Ishikawa (cell line): ENCODE results near the gene KLHDC7A.

Source experiments
- CEBPB ChIP-seq: IDR thresholded peaks from 2 replicates; pipeline ENCODE4 v1.6.1; 2012
- CREB1 ChIP-seq: IDR thresholded peaks from 2 replicates; pipeline ENCODE4 v1.6.1; 2012; ENCODE audit warnings: low read depth
- EGR1 ChIP-seq: IDR thresholded peaks from 2 replicates; pipeline ENCODE4 v1.6.1; 2012
- EP300 ChIP-seq: IDR thresholded peaks from 2 replicates; pipeline ENCODE4 v1.6.1; 2012; ENCODE audit warnings: borderline replicate concordance
- FOXM1 ChIP-seq: IDR thresholded peaks from 2 replicates; pipeline ENCODE4 v1.6.1; 2012; ENCODE audit warnings: low read depth, borderline replicate concordance
- MAX ChIP-seq: IDR thresholded peaks from 2 replicates; pipeline ENCODE4 v1.6.1; 2012
- NFIC ChIP-seq: IDR thresholded peaks from 2 replicates; pipeline ENCODE4 v1.6.1; 2012
- RAD21 ChIP-seq: IDR thresholded peaks from 2 replicates; pipeline ENCODE4 v1.6.1; 2012; ENCODE audit warnings: low read depth
- REST ChIP-seq: IDR thresholded peaks from 2 replicates; pipeline ENCODE4 v1.6.1; 2012; ENCODE audit warnings: low read depth, mild to moderate bottlenecking
- TAF1 ChIP-seq: IDR thresholded peaks from 2 replicates; pipeline ENCODE4 v1.6.1; 2012; ENCODE audit warnings: low read depth, mild to moderate bottlenecking
- TCF12 ChIP-seq: IDR thresholded peaks from 2 replicates; pipeline ENCODE4 v1.6.1; 2012; ENCODE audit warnings: low read depth
- TEAD4 ChIP-seq: IDR thresholded peaks from 2 replicates; pipeline ENCODE4 v1.6.1; 2012
- YY1 ChIP-seq: IDR thresholded peaks from 2 replicates; pipeline ENCODE4 v1.6.1; 2012; ENCODE audit warnings: low read depth
- ZBTB7A ChIP-seq: IDR thresholded peaks from 2 replicates; pipeline ENCODE4 v1.6.1; 2012; ENCODE audit warnings: low read depth
- TF ChIP-seq, protein P1 (sequence below): IDR thresholded peaks from 2 replicates; pipeline ENCODE4 v1.6.1; 2012

KLHDC7A gene

GRCh38 chr1:18532390-18533170 is 51.9 kb downstream of the KLHDC7A start:
- TF ChIP-seq CEBPB (no peak), EP300 (no peak), TAF1 (no peak), FOXM1 (no peak), TCF12 (no peak), RAD21 (no peak), MAX (no peak), EGR1 (no peak), YY1 (no peak)
- TF ChIP-seq, protein P1, sequence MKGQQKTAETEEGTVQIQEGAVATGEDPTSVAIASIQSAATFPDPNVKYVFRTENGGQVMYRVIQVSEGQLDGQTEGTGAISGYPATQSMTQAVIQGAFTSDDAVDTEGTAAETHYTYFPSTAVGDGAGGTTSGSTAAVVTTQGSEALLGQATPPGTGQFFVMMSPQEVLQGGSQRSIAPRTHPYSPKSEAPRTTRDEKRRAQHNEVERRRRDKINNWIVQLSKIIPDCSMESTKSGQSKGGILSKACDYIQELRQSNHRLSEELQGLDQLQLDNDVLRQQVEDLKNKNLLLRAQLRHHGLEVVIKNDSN, result no peak

DNA sequence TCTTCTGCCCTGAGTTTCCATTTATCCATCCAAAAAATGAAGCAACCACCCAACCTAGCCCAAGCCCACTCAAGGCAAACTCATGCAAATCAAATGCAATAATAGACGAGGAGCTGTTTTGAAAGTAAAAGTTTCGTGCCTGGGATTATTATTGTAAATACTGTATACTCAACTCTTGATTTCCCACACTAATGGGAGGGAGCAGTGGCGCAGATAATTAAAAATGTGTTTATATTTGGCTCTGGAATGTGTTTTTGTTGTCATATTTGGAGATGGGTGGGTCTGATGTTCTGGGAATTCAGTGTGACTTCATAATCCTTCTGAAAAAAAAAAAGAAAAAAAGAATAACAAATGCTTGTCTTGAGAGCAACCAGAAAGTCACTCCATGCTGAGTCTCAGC is 52.5 kb downstream of the KLHDC7A start:
- no peak for TF ChIP-seq YY1
- no peak for TF ChIP-seq REST
- TF ChIP-seq FOXM1, result no peak
- no peak for TF ChIP-seq RAD21
- TF ChIP-seq, protein P1, result no peak
- TF ChIP-seq MAX, result no peak
- no peak for TF ChIP-seq ZBTB7A
- TF ChIP-seq TAF1, result no peak
- TF ChIP-seq EGR1, result no peak
- no peak for TF ChIP-seq TEAD4
- TF ChIP-seq CREB1, result no peak
- TF ChIP-seq TCF12, result no peak
- no peak for TF ChIP-seq NFIC
- no peak for TF ChIP-seq EP300

DNA sequence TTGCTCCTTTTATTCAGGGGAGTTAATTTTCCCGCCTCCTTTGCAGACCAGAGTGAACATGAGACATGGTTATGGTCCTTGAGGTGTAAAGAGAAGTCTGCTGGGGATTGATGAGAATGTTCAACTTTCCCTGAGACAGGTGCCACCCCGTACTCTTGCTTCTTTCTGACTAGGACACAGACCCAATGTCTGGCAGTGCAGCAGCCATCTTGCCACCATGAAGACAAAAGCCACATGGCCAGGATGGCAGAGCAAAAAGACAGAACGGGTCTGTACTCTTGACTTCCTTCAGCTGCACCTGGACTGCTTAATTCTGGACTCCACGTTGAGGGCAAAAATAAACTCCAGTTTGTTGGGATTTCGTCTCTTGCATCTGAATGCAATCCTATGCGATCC is 54.1 kb downstream of the KLHDC7A start:
- TF ChIP-seq EP300 (no peak), TAF1 (no peak), YY1 (no peak), TCF12 (no peak), ZBTB7A (no peak), CEBPB (no peak), CREB1 (no peak), FOXM1 (no peak), NFIC (no peak), RAD21 (no peak), TEAD4 (no peak), MAX (no peak), EGR1 (no peak), REST (no peak)
- TF ChIP-seq, protein P1, result no peak
